Lung microvascular endothelial cell (primary cell): Measurements from ENCODE around the gene PTCD1. TPM values are rescaled to one million over a fixed set of nuclear protein-coding genes. Genes with fewer than 3 reads are reported as not detected.

Experiments used
- DNase-seq, 2 donors: peaks; one replicate each; pipeline versions ENCODE4 v3.0.0 to v3.0.0-alpha.2; 2010; ENCODE audit warnings: low read depth in 2 of 2
- total RNA-seq: library from RNA; depleted of rRNA; stranded (reverse); fragments of >200 nt; gene quantifications from 2 replicates; pipeline ENCODE4 v1.2.1, GENCODE V29; 2014

The PTCD1 gene
- total RNA-seq, 1 donor from 2014 or later: 4.2 TPM

DNA sequence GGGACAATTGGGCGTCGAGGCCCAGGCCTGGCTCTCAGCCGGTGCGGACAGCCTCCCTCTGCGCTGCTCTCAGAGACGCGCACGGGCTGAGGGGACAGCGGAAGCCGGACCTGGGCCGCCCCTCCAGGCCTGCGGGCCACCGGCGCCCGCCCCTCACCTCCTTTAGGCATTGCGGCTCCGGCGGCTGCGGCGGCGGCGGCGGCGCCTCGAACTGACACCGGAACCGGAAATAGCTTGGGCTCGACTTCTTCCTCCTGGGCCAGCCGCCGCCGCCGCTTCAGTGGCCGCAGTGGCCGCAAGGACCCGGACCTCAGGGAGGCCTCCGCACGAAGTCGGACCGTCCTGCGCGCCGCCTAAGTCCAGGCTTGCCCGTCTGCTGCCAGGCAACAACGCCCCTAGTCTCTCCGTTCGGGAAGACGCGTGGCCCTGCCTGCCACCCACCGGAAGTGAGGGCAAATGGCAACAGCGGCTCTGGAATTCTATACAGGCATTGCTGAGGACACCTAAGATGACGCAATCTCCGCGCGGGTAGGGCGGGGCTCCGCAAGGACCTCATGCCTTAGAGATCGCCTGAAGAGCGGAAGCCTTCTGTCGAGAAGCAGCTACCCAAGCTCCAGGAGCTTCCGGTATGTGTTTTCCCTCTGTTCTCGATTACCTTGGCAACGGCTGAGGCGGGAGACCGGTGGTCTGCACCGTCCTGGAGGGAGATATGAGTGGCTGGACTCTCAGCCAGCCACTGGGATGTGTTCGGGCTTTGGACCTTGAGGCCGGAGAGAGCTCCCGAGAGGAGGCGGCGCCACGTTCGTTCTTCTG lies 30.0 kb downstream of the PTCD1 start, which contains the start of the genes BUD31 and PDAP1:
TSS of gene BUD31 (plus strand) at position 591 of the 813 bp plus-strand sequence. CDS start 2,124 bp downstream, outside the sequence.
TSS of gene PDAP1 (minus strand) at position 219 of the 813 bp plus-strand sequence. CDS start at position 170, 49 bp downstream.
- peak; percentile 94 to 97 for DNase-seq

DNA sequence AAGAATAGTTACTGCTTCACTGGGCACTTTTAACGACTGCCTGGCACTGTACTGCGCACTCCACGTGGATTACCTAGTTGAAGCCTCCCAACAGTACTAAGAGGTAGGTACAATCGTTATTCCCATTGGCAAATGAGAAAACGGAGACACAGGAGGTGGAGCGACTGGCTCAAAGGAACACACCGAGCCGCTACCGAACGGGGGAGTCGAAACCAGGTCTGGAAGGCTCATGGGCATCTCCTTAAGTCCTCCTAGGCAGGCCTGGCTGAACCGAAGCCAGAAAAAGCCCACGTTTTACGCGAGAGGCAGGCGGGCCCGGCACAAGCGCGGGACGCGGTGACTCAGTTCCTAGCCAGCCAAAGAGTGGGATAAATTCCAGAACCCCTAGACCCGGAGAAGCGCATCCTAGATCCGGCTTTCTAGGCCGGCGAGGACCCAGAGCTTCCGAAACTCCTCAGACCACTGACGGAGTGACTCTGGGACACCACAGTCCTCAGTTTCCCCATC lies 30.7 kb downstream of the PTCD1 start:
- peak; percentile 67 to 82 for DNase-seq

DNA sequence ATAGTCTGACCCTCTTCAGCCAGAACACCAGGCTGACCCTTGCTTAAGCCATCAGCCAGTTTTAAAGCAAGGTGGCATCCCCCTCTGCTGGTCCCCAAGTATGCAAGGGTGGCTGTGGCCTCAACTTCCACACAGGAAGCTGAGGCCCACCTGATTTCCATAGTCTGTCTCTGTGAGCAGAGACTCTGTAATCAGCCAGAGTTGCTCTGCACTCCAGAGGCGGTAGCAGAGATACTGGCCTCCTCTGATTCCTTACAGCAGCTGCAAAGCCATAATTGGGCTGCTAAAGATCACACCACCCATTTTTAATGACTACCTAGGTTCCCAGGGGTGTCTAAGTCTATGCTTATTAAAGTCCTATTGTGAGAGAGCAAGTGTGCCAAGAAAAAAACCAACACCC lies 32.0 kb downstream of the PTCD1 start:
- DNase-seq: peak in 1 of 2 donors; percentile 13

DNA sequence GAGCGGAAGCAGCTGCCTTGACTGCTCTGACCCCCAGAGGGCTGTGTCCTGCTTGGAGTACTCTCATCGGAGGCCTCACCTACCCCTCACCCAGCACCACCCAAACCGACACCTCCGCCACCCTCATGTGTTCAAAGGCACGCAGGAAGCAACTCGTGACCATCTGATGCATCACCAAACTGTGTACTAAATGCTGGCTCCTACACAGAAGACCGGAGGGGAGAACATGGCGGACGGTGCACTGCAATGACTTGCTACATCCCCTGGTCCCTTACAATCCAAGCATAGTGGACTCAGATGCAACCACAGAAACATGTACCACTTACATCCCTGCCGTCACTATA lies 33.6 kb downstream of the PTCD1 start:
- no peak for DNase-seq

DNA sequence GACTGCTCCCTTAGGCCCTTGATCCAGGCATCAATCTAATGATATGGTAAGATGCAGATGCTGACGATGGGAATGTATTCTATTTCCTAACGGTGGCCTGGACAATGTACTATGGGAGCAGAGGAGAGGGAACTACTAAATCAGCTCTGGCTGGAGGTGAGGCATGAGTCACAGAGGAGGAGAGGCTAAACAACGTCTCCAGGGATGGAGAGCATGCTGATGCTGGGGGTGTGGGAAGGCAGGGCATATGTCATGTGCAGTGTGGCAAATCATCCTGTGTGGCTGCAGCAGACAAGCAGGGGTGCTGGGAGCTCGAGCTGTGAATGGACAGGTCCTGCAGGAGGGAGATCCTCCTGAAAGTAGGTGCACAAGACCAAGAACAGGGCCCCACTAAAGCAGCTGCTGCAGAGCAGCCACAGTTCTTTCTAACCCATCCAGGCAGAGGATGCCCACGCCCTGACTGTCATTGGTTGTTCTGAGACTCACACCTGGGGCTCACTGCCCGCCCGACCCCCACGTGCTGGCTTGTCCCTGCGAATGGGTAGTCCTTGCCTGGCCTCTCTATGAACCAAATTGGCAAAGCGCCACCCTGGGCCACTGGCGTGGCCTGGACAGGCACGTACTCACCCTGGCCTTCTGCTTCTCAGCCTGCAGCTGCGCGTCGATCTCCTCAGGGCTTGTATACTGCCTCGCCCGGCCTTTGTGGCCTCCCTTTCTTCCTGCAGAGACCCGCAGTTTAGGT lies 34.2 kb downstream of the PTCD1 start:
- no peak for DNase-seq

DNA sequence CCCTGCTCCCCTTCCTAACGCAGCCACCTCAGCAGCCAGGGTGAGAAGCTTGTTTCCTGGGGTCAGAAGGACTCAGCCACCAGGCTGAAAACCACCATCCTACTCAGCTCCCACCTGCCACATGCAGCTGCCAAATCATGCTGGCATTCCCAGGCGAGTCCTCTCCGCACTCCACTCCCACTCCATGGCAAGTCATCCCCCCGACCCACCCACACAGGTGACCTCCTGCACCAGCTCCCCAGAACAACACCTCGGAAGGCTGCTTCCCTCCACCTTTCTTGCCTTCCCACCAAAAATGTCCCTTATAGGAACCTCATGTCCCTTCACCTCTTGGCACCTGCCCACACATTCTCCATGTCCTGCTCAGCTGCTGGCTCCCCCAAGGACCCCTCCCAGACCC lies 34.8 kb downstream of the PTCD1 start:
- no peak for DNase-seq

DNA sequence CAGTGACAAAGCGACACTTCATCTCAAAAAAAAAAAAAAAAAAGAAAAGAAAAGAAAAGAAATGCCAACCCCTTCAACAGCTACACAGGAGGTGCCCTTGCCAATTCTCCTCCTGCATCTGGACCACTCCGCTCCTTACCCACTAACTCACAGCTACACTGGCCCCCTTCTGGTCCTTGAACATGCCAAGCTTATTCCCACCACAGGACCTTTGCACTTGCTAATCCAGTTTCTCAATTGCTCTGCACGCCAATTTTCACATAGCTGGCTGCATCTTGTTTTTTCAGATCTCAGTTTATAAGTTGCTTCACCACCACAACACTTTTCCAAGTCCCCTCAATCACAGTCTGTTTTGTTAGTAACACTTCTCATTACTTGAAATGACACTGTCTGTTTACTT lies 35.7 kb downstream of the PTCD1 start:
- no peak for DNase-seq

DNA sequence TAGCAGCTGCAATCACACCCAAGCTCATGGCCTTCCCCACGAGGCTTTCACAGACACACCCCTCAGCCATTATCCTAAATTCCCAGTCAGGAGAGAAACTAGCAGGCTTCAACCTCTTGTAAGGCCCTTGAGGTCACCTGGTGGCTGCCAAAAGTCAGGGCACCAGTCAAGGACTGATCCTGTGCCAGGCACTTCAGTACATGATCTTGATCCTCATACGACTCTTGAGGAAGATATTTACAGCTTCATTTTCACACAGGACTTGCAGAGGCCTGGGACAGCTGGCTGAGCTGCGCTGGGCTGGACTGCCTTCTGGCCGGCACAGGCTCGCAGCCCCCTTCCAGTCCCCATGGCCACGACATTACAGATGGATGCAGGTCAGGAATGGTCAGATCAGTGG lies 39.0 kb downstream of the PTCD1 start:
- DNase-seq: no peak

DNA sequence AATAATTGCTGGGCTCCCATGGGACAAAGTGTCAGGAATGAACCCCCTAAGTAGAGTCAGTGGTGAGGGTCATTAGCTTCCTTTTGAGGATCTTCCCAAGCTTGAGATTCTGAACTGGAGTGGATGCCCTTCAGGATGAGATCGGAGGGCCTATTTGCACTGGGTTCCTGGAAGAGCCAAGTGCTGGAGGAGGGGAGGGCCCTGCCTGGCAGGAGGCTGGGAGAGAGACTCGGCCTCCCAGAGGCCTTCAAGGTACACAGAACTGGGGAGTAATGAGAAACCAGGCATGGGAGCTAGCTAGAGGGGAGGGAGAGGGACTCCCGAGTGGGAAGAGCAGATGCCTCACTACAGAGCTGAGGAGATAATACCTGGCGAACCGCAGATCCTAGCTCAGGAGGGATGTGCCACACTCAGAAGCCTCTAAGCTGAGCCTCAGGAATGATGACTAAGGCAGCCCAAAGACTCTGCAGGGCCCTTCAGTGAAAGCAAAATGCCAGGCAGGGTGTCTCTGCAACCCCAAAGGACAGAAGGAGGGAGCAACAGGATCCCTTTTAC lies 39.6 kb downstream of the PTCD1 start:
- no peak for DNase-seq

DNA sequence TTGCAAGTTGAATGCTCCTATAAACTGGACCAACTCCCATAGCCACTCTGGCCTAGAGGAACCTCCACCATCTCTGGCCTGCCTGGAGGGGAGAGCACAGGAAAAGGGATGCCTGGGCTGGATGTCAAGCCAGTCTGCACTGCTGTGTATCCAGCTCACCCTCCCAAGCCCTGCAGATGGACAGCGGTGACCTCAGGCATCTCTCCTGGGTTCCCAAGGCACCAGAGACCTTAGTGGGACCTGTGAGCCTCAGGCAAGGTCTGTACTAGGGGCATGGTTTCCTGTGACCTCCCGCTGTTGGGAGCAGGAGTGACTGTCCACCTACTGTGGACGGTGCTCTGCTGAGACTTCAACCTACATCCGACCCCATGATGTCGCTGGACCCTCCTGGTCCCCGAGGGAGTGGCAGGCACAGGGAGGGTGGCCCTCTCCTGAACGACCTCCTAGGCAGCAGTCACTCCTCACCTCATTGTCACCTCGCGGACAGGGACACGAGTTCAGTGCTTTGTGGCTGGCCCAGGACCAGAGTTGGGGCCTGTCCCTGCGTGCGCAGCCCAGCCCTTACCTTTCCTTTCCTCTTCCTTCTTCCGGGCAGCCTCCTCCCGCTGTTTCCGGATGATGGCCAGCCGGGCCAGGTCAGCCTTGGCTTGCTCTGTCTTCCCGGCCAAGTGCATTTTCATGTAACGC lies 41.2 kb downstream of the PTCD1 start:
- no peak for DNase-seq

DNA sequence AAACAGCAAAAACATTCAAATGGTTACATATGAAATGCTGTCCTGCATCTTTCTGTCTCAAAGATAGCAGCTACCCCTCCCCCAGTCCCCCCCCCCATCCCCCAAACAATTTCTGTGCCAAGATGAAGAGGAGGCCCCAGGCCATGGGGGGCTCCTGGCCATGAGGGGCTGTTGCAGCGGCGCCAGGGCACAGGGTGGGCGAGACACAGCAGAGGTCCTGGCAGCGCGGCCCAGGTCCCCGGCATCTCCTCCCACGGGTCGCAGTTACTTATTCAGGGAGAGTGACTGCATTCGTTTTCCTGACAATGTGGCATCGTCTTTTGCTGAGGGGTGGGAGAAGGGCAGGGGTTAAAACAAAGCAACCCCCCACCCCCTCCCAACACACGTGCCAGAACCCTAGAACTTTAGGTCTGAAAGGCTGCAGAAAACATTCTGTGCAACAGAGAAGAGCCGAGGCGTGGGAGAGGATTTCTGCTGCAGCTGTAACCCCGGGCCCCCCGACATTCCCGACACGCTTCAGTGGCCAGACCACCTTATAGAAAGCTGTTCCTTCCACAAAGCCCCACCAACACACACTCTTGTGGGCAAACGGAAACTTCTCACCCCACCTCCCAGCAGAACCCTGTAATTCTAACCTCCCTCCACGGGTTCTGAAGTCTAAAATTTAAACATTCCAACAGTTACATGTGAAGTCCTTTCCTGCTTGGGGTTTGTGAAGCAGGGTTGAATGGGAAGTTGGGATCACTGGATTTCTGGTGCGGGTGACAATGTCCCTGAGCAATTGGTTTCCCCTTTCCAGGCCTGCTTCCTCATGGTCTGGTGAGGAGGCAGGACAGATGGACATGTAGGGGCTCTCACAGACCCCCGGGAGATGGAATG lies 41.9 kb downstream of the PTCD1 start:
- DNase-seq: no peak

DNA sequence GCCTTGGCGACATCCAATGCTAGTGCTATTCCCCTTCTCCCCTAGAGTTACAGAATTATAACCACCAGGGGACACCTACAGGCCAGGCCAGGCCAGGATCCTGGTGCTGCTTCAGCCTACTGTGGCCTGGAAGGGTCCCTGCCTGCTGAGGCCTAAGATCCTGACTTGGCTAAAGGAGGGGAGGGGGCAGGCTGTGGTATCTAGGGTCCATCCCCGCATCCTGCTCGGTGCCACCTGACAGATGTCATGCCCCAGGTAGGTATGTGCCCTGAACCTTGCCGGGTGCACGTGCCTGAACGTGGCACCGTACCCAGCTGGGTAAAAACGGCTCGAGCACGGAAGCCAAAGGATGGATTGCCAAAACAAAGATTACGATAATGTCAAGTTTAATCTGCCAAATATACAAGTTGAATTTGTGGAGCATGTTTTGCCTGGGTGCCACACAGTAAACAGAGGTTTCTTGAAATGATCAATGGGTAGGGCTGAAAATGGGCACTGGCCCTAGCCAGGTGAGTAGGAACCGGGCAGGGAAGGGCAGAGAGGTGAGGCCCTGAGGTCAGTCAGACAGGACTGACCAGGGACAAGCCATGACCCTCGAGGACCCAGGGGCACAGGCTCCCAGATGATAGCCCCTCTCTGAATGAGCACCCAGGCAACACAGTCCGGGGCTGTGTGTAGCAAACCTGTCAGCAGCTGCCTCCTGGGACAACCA lies 42.8 kb downstream of the PTCD1 start:
- no peak for DNase-seq

DNA sequence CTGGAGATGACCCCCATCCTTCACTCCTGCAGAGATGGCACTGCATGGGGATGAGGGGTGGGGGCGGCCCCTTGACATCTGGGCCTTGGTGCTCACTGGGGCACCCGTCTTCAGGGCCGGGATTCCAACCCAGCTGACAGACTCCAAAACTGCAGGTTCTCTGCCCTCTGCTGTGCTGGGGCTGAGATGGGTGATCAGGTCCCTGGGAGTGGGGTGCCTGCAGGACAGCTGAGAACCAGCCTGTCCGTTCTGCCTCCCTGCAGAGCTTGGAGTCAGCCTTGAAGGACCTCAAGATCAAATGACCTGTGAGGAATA lies 44.5 kb downstream of the PTCD1 start:
- DNase-seq: no peak

DNA sequence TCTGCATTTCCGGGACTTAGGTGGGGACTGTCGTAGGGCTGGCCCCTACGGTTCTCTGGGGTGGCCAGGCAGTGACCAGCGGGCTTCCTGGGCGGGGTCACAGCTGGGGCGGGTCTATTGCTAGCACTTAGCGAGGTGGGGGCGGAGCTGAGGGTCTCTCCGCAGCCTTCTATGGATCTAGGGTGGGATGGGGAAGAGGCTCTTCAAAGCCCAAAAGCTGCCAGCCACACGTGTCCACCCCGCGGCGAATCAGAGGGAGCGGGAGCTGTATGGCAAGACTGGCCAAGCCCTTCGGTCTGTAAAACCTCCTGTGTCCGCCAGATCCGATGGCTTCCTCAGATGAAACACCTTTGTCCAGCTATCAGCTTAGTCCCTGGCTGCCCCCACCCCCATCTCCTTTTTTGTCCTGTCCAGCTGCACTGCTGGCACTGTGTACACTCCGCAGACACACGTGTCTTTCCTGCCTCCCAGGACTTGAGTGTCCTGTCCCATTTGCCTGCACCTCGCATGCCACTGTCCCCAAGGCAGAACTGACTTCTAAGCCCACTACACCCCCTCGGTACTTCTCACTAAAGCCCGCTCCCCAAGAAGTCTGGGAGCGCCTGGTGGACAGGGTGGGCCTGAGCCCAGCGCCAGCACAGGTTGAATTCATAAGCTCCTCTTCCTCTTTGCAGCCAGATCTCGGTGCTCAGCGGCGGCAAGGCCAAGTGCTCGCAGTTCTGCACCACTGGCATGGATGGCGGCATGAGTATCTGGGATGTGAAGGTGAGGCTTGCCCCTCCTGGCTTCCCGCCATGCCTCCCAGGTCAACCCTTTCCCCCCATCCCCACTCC lies 45.0 kb downstream of the PTCD1 start:
- DNase-seq: no peak

DNA sequence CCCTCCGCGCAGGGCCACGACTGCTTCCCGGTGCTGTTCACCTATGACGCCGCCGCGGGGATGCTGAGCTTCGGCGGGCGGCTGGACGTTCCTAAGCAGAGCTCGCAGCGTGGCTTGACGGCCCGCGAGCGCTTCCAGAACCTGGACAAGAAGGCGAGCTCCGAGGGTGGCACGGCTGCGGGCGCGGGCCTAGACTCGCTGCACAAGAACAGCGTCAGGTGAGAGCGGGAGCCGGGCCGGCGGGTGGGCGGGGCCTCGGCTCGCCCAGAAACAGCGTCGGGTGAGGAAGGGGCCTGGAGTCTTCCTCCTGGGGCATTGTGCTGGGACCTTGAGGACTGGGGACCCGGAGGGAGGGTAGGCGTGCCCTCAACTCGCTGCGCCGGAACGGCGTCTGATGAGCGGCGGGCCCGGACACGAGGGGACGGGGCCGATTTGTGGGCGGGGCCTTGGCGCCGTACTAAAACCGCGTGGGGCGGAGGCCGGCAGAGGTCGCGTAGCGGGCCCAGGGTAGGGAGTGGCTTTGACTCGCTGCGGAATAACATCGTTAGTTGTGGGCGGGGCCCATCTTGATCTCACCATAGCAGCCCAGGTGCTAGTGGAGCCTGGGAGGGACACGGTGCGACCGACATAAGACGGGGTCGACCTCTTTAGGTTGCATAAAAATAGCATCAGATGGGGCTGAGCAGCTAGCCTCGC lies 45.8 kb downstream of the PTCD1 start:
- peak; percentile 62 to 77 for DNase-seq

DNA sequence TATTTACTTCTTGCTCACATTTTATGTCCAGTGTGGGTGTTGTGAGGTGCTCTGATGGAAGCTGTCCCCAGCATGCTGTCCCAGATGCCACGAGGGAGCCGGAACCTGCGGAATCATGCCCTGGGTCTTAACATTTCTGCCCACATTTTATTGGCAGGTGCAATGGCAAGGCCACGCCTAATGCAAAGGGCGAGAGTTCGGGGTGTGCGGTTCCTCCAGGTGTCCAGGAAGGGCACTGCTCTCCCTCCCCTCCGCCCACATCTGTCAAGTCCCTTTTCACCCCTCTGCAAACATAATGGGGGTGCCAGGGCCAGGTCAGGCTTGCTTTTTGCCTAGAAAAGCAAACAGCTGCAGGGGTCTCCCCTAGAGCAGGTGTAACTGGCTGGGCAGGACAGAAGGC lies 46.6 kb downstream of the PTCD1 start:
- DNase-seq: no peak

DNA sequence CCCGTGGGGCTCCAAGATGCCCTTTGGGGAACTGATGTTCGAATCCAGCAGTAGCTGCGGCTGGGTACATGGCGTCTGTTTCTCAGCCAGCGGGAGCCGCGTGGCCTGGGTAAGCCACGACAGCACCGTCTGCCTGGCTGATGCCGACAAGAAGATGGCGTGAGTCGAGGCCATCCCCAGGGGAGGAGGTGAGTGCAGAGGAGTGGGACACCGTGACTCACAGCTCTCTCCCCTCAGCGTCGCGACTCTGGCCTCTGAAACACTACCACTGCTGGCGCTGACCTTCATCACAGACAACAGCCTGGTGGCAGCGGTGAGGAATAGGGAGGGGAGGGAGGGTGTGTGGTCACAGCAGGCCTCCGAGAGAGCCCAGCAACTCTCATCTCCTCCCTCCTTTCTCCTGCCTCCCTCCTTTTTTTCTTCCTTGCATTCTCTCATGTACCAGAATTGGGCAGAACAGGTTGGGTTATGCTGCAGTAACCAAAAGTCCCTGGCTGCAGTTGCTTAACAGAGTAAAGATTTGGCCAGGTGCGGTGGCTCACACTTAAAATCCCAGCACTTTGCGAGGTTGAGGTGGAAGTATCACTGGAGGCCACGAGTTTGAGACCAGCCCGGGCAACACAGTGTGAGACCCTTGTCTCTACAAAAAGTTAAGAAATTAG lies 47.5 kb downstream of the PTCD1 start:
- DNase-seq: no peak

DNA sequence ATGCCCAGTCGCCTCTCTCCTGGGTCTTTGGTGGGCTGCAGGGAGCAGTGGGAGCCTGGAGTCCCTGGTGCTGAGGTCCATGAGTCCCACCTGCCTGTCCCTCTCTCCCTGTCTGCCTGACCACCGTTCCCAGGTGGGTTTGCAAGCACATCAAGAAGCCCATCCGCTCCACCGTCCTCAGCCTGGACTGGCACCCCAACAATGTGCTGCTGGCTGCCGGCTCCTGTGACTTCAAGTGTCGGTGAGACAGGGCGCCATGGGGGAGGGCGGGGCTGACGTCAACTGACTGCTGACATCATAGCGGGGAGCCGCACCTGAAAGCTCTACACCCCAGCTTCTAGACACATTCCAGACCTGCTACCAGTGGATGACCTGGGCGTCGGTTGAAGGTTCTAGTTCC lies 48.8 kb downstream of the PTCD1 start:
- no peak for DNase-seq
